SK-N-SH treated with all-trans-retinoic acid at 6 μM for 48 hours (cell line): ENCODE measurements around the gene METTL1.

Experiments used
- ARNTL ChIP-seq: fragments of 450-650 bp; formaldehyde crosslinking; IDR thresholded peaks from 2 replicates; pipeline ENCODE4 v1.5.0; 2020; ENCODE audit warnings: low read depth, mild to moderate bottlenecking, moderate library complexity, borderline replicate concordance
- GLIS3 ChIP-seq: fragments of 250-450 bp; sonication (Bioruptor Pico); IDR thresholded peaks from 2 replicates; pipeline ENCODE4 v1.5.0; 2020; ENCODE audit warnings: mild to moderate bottlenecking, moderate library complexity
- OSR1 ChIP-seq: fragments of 250-450 bp; sonication (Bioruptor Pico); IDR thresholded peaks from 2 replicates; pipeline ENCODE4 v1.8.0; 2022; ENCODE audit warnings: moderate library complexity, mild to moderate bottlenecking, inconsistent platforms
- ZNF565 ChIP-seq: fragments of 450-650 bp; formaldehyde crosslinking; conservative IDR thresholded peaks from 2 replicates; pipeline ENCODE4 v1.5.0; 2020; ENCODE audit warnings: low read depth, mild to moderate bottlenecking, moderate library complexity
- TF ChIP-seq, protein P1 (sequence below): fragments of 250-450 bp; sonication (Bioruptor Pico); IDR thresholded peaks from 2 replicates; pipeline ENCODE4 v1.5.0; 2020; ENCODE audit warnings: mild to moderate bottlenecking, moderate library complexity

DNA sequence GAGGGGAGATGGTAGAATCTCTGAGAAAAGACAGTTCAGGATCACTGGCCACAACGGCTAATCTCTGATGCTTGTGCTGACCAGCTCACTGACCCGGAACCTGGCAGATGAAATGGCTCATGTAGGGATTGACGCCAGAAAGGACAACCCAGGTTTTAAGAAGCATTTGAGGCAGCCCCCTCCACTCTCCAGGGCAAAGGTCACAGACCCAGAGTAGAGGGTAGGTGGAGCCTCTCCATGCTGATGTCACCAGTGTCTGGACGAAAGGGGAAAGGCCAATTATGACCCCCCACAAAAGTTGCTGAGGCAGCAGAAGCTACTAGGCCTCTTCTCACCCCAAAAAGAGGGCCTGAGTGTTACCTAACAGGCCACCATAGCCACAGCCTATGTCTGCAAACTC, 1.2 kb downstream of the METTL1 start:
- TF ChIP-seq, protein P1, sequence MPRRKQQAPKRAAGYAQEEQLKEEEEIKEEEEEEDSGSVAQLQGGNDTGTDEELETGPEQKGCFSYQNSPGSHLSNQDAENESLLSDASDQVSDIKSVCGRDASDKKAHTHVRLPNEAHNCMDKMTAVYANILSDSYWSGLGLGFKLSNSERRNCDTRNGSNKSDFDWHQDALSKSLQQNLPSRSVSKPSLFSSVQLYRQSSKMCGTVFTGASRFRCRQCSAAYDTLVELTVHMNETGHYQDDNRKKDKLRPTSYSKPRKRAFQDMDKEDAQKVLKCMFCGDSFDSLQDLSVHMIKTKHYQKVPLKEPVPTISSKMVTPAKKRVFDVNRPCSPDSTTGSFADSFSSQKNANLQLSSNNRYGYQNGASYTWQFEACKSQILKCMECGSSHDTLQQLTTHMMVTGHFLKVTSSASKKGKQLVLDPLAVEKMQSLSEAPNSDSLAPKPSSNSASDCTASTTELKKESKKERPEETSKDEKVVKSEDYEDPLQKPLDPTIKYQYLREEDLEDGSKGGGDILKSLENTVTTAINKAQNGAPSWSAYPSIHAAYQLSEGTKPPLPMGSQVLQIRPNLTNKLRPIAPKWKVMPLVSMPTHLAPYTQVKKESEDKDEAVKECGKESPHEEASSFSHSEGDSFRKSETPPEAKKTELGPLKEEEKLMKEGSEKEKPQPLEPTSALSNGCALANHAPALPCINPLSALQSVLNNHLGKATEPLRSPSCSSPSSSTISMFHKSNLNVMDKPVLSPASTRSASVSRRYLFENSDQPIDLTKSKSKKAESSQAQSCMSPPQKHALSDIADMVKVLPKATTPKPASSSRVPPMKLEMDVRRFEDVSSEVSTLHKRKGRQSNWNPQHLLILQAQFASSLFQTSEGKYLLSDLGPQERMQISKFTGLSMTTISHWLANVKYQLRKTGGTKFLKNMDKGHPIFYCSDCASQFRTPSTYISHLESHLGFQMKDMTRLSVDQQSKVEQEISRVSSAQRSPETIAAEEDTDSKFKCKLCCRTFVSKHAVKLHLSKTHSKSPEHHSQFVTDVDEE (CRISPR knock-in tag), result no peak
- TF ChIP-seq GLIS3 (CRISPR knock-in tag), result no peak
- no peak for TF ChIP-seq OSR1 (CRISPR knock-in tag)
- no peak for TF ChIP-seq ZNF565
- no peak for TF ChIP-seq ARNTL (CRISPR knock-in tag)
